Right renal pelvis (tissue), 4 donors: ENCODE results near the gene SPINT2. TPM values are rescaled to one million over a fixed set of nuclear protein-coding genes. Genes with fewer than 3 reads are reported as not detected.
A peak's percentile ranks its signal among the peaks of the same experiment; 100 is the strongest.

ENCODE experiments used
- DNase-seq, 4 donors: peaks; one replicate each; pipeline ENCODE4 v3.0.0-alpha.2; 2013; ENCODE audit warnings: low read depth in 4 of 4, low spot score in 3 of 4, missing footprints in 1 of 4
- polyA plus RNA-seq, 4 donors: library from polyadenylated mRNA; unstranded; fragments of 120-200 nt; gene quantifications; one replicate each; pipeline ENCODE4 v1.2.1, GENCODE V29; 2013; ENCODE audit not compliant: insufficient read length in 4 of 4

Gene SPINT2
- polyA plus RNA-seq, 4 donors: 323 to 411 (median 331) TPM

GRCh38 chr19:38289955-38290354 lies 25.6 kb downstream of the SPINT2 start:
- no peak for DNase-seq

GRCh38 chr19:38290631-38291147 lies 26.3 kb downstream of the SPINT2 start:
- DNase-seq: no peak

- no peak for DNase-seq
Observed at GRCh38 chr19:38291855-38292254, 27.5 kb downstream of the SPINT2 start.

DNA sequence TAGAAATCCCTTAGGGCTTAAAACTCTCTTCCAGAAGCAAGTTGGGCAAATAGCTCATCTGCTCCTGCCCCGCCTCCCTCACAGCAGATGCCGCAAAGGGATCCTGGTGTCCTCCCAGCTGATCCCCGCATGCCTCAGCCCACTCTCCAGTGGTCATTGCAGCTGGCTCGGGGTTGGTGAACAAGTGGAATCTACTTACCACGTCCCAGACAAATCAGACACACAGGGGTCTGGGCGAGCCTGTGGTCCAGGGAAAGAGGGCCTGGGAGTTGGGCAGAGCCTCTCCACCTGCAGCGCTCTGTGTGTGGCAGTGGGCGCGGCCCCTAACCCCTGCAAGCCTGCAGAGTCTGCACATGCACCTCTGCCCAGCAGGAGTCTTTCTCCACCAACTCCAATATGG lies 28.9 kb downstream of the SPINT2 start:
- no peak for DNase-seq

DNA sequence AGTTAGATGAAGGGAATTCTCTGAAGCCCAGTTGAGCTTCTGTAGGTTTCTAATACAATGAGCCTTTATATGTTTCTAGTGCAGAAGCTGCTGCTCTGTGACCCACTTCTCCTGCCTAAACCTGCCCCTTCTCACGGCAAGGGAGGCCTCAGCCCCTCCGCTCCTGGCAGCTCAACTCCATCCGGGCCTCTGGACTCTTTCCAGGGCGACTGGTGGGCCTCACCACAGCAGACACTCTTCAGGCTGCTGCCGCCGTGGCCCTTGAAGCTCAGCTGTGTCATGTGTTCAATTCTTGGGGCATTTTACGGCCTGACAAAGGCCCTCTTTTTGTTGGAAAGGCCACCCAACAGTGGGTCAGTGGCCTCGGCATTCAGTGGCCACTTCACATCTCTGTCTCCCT lies 29.7 kb downstream of the SPINT2 start:
- DNase-seq: no peak

GRCh38 chr19:38298821-38299680 lies 34.7 kb downstream of the SPINT2 start:
- DNase-seq: no peak

DNA sequence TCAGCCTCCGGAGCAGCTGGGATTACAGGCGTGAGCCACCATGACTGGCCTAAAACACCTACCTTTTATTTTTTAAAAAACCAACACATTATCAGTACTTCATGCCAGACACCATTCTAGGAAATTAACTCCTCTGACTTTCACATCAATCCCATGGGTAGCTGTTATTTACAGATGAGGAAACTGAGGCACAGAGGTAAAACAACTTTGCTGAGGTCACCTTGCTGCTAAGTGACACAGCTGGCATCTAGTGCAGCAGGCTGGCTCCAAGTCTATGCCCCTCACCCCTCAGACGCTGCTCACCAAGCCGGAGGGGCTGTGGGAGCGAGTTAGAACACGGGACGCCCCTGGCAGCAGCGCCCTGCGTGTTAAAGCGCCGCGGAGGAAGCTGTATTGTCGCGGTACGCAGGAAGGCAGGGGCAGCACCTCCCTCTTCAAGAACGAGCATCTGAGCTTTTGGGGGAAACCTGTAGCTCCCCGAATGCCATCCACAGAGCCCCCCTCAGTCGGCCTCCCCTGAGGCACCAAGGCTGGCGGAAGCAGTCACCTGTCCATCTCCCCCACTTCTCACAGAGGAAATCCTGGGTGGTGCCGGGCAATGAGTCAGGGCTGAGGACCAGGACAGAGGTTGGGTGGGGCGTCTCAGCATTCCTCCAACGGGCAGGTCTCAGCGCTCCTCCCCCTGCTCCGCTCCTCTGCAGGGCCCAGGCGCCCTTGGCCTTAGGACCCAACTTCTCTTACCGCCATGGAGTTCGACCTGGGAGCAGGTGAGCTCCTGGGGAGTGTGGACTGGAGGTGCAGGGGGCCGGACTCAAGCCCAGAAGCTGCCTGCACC lies 39.4 kb downstream of the SPINT2 start, which contains the start of gene C19orf33:
Gene C19orf33, plus strand, starts transcription at position 735 of the 835 bp plus-strand sequence. Its CDS starts 11 bp downstream, at position 746.
- no peak for DNase-seq

DNA sequence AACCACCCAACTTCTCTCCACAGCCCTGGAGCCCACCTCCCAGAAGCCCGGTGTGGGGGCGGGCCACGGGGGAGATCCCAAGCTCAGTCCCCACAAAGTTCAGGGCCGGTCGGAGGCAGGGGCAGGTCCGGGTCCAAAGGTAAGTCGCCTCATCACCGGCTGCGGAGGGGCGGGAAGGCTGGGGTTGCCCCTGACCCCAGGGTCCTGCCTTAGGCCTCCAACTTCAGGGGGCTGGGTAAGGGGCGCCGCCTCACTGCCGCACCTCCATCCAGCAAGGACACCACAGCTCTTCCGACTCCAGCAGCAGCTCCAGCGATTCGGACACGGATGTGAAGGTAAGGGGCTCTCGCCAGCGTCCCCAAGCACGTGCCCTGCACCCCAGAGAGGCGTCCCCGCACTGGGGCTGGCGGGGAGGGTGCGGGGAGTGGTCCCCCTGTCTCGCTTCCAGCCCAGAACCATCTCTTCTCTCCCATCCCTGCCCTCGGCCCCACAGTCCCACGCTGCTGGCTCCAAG lies 40.0 kb downstream of the SPINT2 start:
- DNase-seq: no peak

GRCh38 chr19:38304866-38305429 lies 40.6 kb downstream of the SPINT2 start:
- peak in 2 of 4 donors; percentile 71 to 74 for DNase-seq

DNA sequence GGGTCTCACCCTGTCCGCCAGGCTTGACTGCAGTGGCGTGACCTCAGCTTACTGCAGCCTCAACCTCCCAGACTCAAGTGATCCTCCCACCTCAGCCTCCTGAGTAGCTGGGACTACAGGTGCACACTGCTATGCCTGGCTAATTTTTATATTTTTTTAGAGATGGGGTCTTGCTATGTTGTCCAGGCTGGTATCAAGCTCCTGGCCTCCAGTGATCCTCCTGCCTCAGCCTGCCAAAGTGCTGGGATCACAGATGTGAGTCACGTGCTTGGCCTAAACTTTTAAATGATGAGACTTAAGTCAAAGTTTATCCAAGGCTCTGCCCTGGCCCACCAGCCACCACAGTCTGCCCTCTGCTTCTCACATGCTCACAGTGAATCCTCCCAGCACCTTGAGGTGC lies 41.9 kb downstream of the SPINT2 start:
- no peak for DNase-seq

DNA sequence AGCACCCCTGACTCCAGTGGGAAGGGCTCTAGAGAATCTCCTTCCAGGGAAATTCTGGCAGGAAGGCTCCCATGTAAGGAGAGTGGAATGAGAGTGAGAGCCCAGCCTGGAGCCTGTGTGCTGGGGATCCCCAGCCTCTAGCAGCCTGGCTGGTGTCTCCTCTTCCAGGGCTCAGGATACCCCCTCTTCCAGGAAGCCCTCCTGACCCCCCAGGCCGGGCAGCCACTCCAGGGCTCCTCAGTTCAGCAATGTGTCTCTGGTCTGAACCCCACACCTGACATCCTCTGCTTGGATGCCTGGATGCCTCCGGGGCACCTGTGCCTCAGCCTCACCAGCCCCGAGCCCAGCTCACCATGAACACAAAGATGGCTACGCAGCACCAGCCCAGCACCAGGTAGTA lies 42.7 kb downstream of the SPINT2 start:
- DNase-seq: no peak

GRCh38 chr19:38307597-38307996 lies 43.2 kb downstream of the SPINT2 start:
- DNase-seq: no peak

DNA sequence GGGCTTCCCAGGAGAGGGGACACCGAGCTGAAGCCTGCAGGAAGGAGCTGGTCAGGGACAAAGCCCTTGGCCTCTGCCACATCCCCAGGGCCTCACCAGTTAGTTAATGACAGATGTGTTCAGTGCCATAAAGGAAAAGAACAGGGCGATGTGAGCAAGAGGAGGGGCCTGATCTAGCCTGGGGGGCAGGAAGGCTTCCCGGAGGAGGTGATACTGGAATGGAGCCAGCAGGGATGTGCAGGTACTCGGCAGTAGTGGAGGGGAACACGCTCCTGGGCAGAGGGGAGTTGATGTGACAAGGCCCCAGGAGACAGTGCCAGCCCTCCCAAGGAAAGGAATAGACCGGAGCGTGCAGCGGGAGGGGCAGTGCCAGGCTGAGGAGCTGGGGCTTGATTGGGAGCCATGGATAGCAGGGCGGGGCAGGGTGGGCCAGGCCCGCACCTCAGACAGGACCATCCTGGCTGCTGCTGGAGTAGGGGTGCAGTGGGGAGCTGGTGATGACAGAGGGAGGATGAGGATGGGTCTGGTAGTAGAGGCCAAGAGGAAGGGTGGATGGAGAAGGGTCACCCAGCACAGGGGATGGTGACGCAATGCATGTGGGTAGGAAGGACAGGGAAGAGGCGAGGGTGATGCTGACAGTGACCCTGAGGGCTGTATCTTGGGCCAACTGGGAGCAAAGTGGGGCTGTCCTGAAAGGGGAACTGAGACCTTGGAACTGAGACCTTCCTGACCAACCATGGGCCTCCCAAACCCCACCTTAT lies 43.8 kb downstream of the SPINT2 start:
- no peak for DNase-seq

DNA sequence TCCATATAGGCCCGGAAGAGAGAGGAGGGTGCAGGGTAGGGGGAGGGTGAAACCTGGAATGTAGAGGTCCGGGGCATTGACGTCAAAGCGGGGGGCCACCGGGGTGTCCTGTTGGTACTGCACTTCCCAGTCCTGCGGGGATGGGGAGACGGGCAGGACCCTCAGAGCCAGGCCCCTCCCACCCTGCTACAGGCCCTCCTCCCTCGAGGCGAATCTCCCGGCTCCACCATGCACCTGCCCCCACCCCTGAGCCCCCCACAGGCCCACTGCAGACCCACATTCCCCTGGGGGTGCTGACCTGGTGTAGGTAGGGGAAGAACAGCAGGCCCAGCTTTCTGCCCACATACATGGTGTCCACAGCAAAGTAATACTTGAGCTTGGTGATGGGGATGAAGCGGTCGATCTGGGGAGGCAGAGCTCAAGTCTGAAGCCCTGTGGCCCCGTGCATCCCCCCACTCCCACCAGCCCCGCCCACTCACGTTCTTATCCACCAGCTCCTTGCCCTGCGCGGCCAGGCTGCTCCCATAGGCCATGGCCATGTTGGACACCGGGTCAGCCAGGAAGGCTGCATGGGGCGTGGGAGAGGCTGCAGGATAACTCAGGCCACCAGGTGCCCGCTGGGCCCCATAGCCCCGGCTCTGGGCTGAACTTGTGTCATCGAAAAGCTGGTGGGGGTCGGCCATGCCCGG lies 44.7 kb downstream of the SPINT2 start:
- no peak for DNase-seq

DNA sequence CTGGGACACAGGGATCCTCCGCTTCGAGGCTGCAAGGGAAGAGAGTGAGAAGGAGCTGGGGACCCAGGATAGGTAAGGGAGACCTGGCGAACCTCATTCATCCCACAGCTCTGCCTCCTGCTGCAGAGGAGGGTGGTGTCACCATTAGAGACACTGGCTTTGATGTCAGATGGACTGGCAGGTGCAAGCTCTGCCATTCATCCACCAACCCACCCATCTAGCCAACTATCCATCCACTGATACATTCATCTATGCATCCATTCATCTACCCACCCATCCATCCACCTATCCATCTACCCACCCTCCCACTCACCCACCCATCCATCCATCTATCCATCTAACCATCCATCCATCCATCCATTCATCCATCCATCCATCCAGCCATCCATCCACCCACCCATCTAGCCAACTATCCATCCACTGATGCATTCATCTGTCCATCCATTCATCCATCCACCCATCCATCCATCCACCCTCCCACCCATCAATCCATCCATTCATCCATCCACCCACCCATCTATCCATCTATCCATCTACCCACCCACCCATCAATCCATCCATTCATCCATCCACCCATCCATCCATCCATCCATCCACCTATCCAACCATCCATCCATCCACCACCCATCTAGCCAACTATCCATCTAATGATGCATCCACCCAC lies 45.4 kb downstream of the SPINT2 start:
- no peak for DNase-seq

GRCh38 chr19:38310279-38310670 lies 45.9 kb downstream of the SPINT2 start:
- DNase-seq: no peak

DNA sequence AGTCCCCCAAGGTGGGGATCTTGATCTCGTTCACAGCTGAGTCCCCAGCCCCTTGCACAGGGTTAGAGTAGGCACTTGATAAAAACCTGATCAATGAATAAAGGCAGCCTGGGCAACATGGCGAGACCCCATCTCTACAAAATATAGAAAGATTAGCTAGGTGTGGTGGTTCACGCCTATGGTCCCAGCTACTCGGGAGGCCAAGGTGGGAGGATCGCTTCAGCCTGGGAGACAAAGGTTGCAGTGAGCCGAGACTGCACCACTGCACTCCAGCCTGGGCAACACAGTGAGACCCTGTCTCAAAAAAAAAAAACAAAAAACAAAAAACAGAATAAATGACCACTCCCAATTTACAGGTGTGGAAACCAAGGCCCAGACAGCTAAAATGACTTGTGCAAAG lies 46.6 kb downstream of the SPINT2 start:
- DNase-seq: no peak

- peak; percentile 82 to 91 (median 90) for DNase-seq
Observed at GRCh38 chr19:38315657-38316476, 51.5 kb downstream of the SPINT2 start, which contains the start of gene YIF1B. TSS of gene YIF1B (minus strand) at chr19:38315947. CDS start at chr19:38315917, 30 bp downstream.
